Endothelial cell of umbilical vein (primary cell): Measurements from ENCODE around the gene TFCP2. TPM values are rescaled to one million over a fixed set of nuclear protein-coding genes. Genes with fewer than 3 reads are reported as not detected.

Experiments used
- BruUV-seq: library from RNA; stranded (reverse); fragments of 400-500 nt; replicated peaks from 2 replicates; lab custom pipeline; 2021; lab: Mats Ljungman, UMichigan
- CTCF ChIA-PET: fragments of 300-600, 350-600 bp; sonication (Branson Sonifier 250); formaldehyde crosslinking; loops from one replicate; lab custom pipeline; 2021; ENCODE audit warnings: antibody characterized with exemption, inconsistent platforms; lab: Charles Lee
- POLR2A ChIA-PET: fragments of 300-600, 350-600 bp; sonication (Branson Sonifier 250); formaldehyde crosslinking; loops from one replicate; lab custom pipeline; 2021; ENCODE audit warnings: antibody characterized with exemption, inconsistent platforms; lab: Charles Lee
- DNase-seq: peaks from one replicate; pipeline ENCODE4 v3.0.0-alpha.2; 2011; ENCODE audit warnings: low read depth, low spot score
- FAIRE-seq: peaks from 2 replicates; lab custom pipeline; 2011; peaks lifted over from hg19 to GRCh38; lab: Jason Lieb, UNC
- H2AFZ ChIP-seq: 2 replicates; pipeline ENCODE4 v1.6.0; 2012; ENCODE audit warnings: low read depth, low read length, control low read depth, inconsistent platforms
- H3K27ac ChIP-seq: 2 replicates; pipeline ENCODE4 v1.5.1; 2011; ENCODE audit warnings: low read depth, mild to moderate bottlenecking, control low read depth, low read length, moderate library complexity; ENCODE audit not compliant: insufficient read depth
- H3K27me3 ChIP-seq, 2 experiments: 2 replicates each; pipeline versions ENCODE4 v1.6.0 to v1.6.1; 2011; ENCODE audit warnings: low read length in 2 of 2, mixed read lengths in 1 of 2; ENCODE audit not compliant: control insufficient read depth in 2 of 2, insufficient read depth in 2 of 2
- H3K36me3 ChIP-seq, 2 experiments: 2 replicates in 1 of 2; 3 replicates in 1 of 2; pipeline ENCODE4 v1.5.1; 2011; ENCODE audit warnings: low read length in 2 of 2, mild to moderate bottlenecking in 1 of 2, moderate library complexity in 1 of 2; ENCODE audit not compliant: control insufficient read depth in 2 of 2, insufficient read depth in 2 of 2; ENCODE audit errors: extremely low read depth in 1 of 2
- H3K4me1 ChIP-seq: 3 replicates; pipeline ENCODE4 v1.5.1; 2011; ENCODE audit warnings: mild to moderate bottlenecking, low read length; ENCODE audit not compliant: control insufficient read depth, insufficient read depth; ENCODE audit errors: extremely low read depth
- H3K4me2 ChIP-seq: 2 replicates; pipeline ENCODE4 v1.6.1; 2011; ENCODE audit warnings: low read length, control low read depth, mixed read lengths; ENCODE audit not compliant: insufficient read depth
- H3K4me3 ChIP-seq, 3 experiments: fragments of 200-600 bp in 1 of 3; sonication (generic), shearing (Covaris generic) in 1 of 3; replicated peaks in 1 of 3; 2 replicates each; pipeline ENCODE4 v1.5.1; 2011 to 2016; ENCODE audit warnings: control low read depth in 3 of 3, low read length in 3 of 3, mild to moderate bottlenecking in 2 of 3, inconsistent platforms in 1 of 3, low read depth in 1 of 3, moderate library complexity in 1 of 3; ENCODE audit not compliant: insufficient read depth in 1 of 3
- H3K79me2 ChIP-seq: 2 replicates; pipeline ENCODE4 v1.6.0; 2012; ENCODE audit warnings: low read length, inconsistent platforms; ENCODE audit not compliant: control insufficient read depth, insufficient read depth
- H3K9ac ChIP-seq: replicated peaks from 2 replicates; pipeline ENCODE3; 2011; ENCODE audit warnings: low read length, control low read depth; ENCODE audit not compliant: insufficient read depth; ENCODE audit errors: extremely low read depth
- H3K9me1 ChIP-seq: replicated peaks from 3 replicates; pipeline ENCODE4 v1.6.0; 2011; ENCODE audit warnings: mild to moderate bottlenecking, low read length; ENCODE audit not compliant: control insufficient read depth, insufficient read depth; ENCODE audit errors: extremely low read depth
- H3K9me3 ChIP-seq: replicated peaks from 2 replicates; pipeline ENCODE4 v1.5.1; 2012; ENCODE audit warnings: low read length, inconsistent platforms; ENCODE audit not compliant: control insufficient read depth, insufficient read depth
- H4K20me1 ChIP-seq: replicated peaks from 2 replicates; pipeline ENCODE3; 2011; ENCODE audit warnings: mild to moderate bottlenecking, low read length; ENCODE audit not compliant: control insufficient read depth, insufficient read depth; ENCODE audit errors: extremely low read depth
- CTCF ChIP-seq, 2 donors: IDR thresholded peaks; 1 replicate in 1 of 2; 2 replicates in 1 of 2; pipeline ENCODE4 v1.5.1; 2011; ENCODE audit warnings: low read length in 2 of 2, mild to moderate bottlenecking in 2 of 2, moderate library complexity in 2 of 2, control low read depth in 1 of 2, inconsistent platforms in 1 of 2, low read depth in 1 of 2; ENCODE audit not compliant: insufficient read depth in 1 of 2; ENCODE audit errors: extremely low read depth in 1 of 2
- EZH2 ChIP-seq: IDR thresholded peaks from 2 replicates; pipeline ENCODE4 v1.6.1; 2012; ENCODE audit warnings: borderline replicate concordance, low read depth, mild to moderate bottlenecking, moderate library complexity, low read length, inconsistent platforms; ENCODE audit not compliant: severe bottlenecking
- FOS ChIP-seq: IDR thresholded peaks from 2 replicates; pipeline ENCODE4 v1.6.1; 2011; ENCODE audit warnings: mild to moderate bottlenecking, low read length, moderate library complexity, borderline replicate concordance; ENCODE audit not compliant: insufficient read depth
- GATA2 ChIP-seq: IDR thresholded peaks from 2 replicates; pipeline ENCODE4 v1.7.0; 2011; ENCODE audit warnings: low read depth, mild to moderate bottlenecking, moderate library complexity, mixed read lengths, low read length; ENCODE audit not compliant: insufficient read length, insufficient read depth
- JUN ChIP-seq: IDR thresholded peaks from 2 replicates; pipeline ENCODE4 v1.6.1; 2011; ENCODE audit warnings: borderline replicate concordance, low read depth; ENCODE audit not compliant: insufficient read length, insufficient read depth
- MYC ChIP-seq: IDR thresholded peaks from one replicate; pipeline ENCODE4 v1.6.1; 2011; ENCODE audit warnings: mild to moderate bottlenecking, low read depth, low read length
- POLR2A ChIP-seq: IDR thresholded peaks from 2 replicates; pipeline ENCODE4 v1.6.1; 2012; ENCODE audit warnings: low read depth, mild to moderate bottlenecking, control low read depth, low read length
- POLR2AphosphoS5 ChIP-seq: IDR thresholded peaks from 2 replicates; pipeline ENCODE4 v1.6.1; 2012; ENCODE audit warnings: low read depth, mild to moderate bottlenecking, control low read depth, low read length, moderate library complexity; ENCODE audit not compliant: insufficient read depth
- dilution Hi-C: fragments of 300-500 bp; cut with MboI; formaldehyde crosslinking; loops from one replicate; pipeline ENCODE4 v1.15.0; 2019; ENCODE audit warnings: low sequenced_read_pairs; ENCODE audit not compliant: extremely low pct_ligation_motif_present
- intact Hi-C: fragments of 100-400 bp; cut with micrococcal nuclease; formaldehyde crosslinking; loops from one replicate; pipeline ENCODE4 v1.10.0; 2022
- polyA plus RNA-seq, 4 experiments: library from polyadenylated mRNA; depleted of rRNA in 3 of 4; stranded (reverse) in 3 of 4; unstranded in 1 of 4; fragments of >200 nt; gene quantifications; 2 replicates each; pipeline versions ENCODE4 v1.2.1 to v1.2.3, GENCODE V29; 2011 to 2012; ENCODE audit warnings: missing spikeins in 1 of 4
- total RNA-seq: library from RNA; stranded (reverse); gene quantifications from 2 replicates; pipeline ENCODE4 v1.2.3, GENCODE V29; 2021
- TF ChIP-seq, protein P1 (sequence below): IDR thresholded peaks from 2 replicates; pipeline ENCODE4 v1.6.1; 2011; ENCODE audit not compliant: insufficient read depth, insufficient read length

TFCP2 gene
- total and polyA plus RNA-seq, 2 donors (not counting 3 experiments of a cell fraction or from before 2014, with no cell fraction given) = 10.2 to 28.6 TPM

GRCh38 chr12:51188359-51189051 lies 15.6 kb upstream of the TFCP2 start:
- no peak overlapping the region for H3K27ac ChIP-seq
- H3K36me3 ChIP-seq = no peaks in the 10 kb centered on the region
- ChIA-PET CTCF (interaction anchor here (0.7 to 1.2 kb wide), 2 partner anchors 16 to 152 kb away, joined by 3 to 4 read pairs; no protein-coding TSS in a partner anchor), POLR2A (no interaction called here)
- TF ChIP-seq GATA2 (no peak), POLR2A (no peak), JUN (no peak), EZH2 (no peak), POLR2AphosphoS5 (no peak), CTCF (IDR thresholded peaks at IDR 0.05; ENCODE audit: extremely low read depth in 1 of 2, insufficient read depth in 1 of 2, low read depth in 1 of 2, low read length in 2 of 2) (no peak), MYC (no peak), FOS (no peak)
- TF ChIP-seq, protein P1, sequence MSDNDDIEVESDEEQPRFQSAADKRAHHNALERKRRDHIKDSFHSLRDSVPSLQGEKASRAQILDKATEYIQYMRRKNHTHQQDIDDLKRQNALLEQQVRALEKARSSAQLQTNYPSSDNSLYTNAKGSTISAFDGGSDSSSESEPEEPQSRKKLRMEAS = no peak
- H4K20me1 ChIP-seq = no peaks in the 10 kb centered on the region
- no peaks in the 10 kb centered on the region for H3K9me1 ChIP-seq
- H3K27me3 ChIP-seq = no peaks in the 10 kb centered on the region
- peaks cover 2% of the 10 kb centered on the region for H3K4me1 ChIP-seq
- no peak overlapping the region for H3K4me3 ChIP-seq
- dilution Hi-C loops = no loop called here
- no TSS peak for BruUV-seq
- no peak overlapping the region for H3K9ac ChIP-seq
- no peak overlapping the region for H3K4me2 ChIP-seq
- intact Hi-C loops = no loop called here
- no peak for FAIRE-seq
- DNase-seq = no peak
- no peaks in the 10 kb centered on the region for H3K9me3 ChIP-seq
- no peak overlapping the region for H2AFZ ChIP-seq
- no peaks in the 10 kb centered on the region for H3K79me2 ChIP-seq
